Ishikawa (cell line): Measurements from ENCODE around the gene CTNNA3.

Experiments
- CEBPB ChIP-seq: IDR thresholded peaks from 2 replicates; pipeline ENCODE4 v1.6.1; 2012
- CREB1 ChIP-seq: IDR thresholded peaks from 2 replicates; pipeline ENCODE4 v1.6.1; 2012; ENCODE audit warnings: low read depth
- EGR1 ChIP-seq: IDR thresholded peaks from 2 replicates; pipeline ENCODE4 v1.6.1; 2012
- EP300 ChIP-seq: IDR thresholded peaks from 2 replicates; pipeline ENCODE4 v1.6.1; 2012; ENCODE audit warnings: borderline replicate concordance
- FOXM1 ChIP-seq: IDR thresholded peaks from 2 replicates; pipeline ENCODE4 v1.6.1; 2012; ENCODE audit warnings: low read depth, borderline replicate concordance
- MAX ChIP-seq: IDR thresholded peaks from 2 replicates; pipeline ENCODE4 v1.6.1; 2012
- NFIC ChIP-seq: IDR thresholded peaks from 2 replicates; pipeline ENCODE4 v1.6.1; 2012
- RAD21 ChIP-seq: IDR thresholded peaks from 2 replicates; pipeline ENCODE4 v1.6.1; 2012; ENCODE audit warnings: low read depth
- REST ChIP-seq: IDR thresholded peaks from 2 replicates; pipeline ENCODE4 v1.6.1; 2012; ENCODE audit warnings: low read depth, mild to moderate bottlenecking
- TAF1 ChIP-seq: IDR thresholded peaks from 2 replicates; pipeline ENCODE4 v1.6.1; 2012; ENCODE audit warnings: low read depth, mild to moderate bottlenecking
- TCF12 ChIP-seq: IDR thresholded peaks from 2 replicates; pipeline ENCODE4 v1.6.1; 2012; ENCODE audit warnings: low read depth
- TEAD4 ChIP-seq: IDR thresholded peaks from 2 replicates; pipeline ENCODE4 v1.6.1; 2012
- USF1 ChIP-seq: IDR thresholded peaks from 2 replicates; pipeline ENCODE4 v1.6.1; 2012
- YY1 ChIP-seq: IDR thresholded peaks from 2 replicates; pipeline ENCODE4 v1.6.1; 2012; ENCODE audit warnings: low read depth
- ZBTB7A ChIP-seq: IDR thresholded peaks from 2 replicates; pipeline ENCODE4 v1.6.1; 2012; ENCODE audit warnings: low read depth

The CTNNA3 gene

GRCh38 chr10:66058594-66058993 lies 1637.4 kb downstream of the CTNNA3 start:
- TF ChIP-seq NFIC, result no peak
- no peak for TF ChIP-seq TCF12
- no peak for TF ChIP-seq MAX
- no peak for TF ChIP-seq REST
- no peak for TF ChIP-seq EGR1
- no peak for TF ChIP-seq ZBTB7A
- TF ChIP-seq USF1, result no peak
- TF ChIP-seq CEBPB, result no peak
- TF ChIP-seq TAF1, result no peak
- no peak for TF ChIP-seq FOXM1
- no peak for TF ChIP-seq YY1
- TF ChIP-seq CREB1, result no peak

- TF ChIP-seq EGR1, result no peak
- no peak for TF ChIP-seq USF1
- TF ChIP-seq TEAD4, result no peak
- no peak for TF ChIP-seq YY1
- no peak for TF ChIP-seq NFIC
- TF ChIP-seq EP300, result no peak
- no peak for TF ChIP-seq ZBTB7A
- TF ChIP-seq TCF12, result no peak
- no peak for TF ChIP-seq CEBPB
- TF ChIP-seq RAD21, result no peak
- TF ChIP-seq FOXM1, result no peak
- no peak for TF ChIP-seq TAF1
- no peak for TF ChIP-seq CREB1
- no peak for TF ChIP-seq REST
- TF ChIP-seq MAX, result no peak
Observed at GRCh38 chr10:66049335-66049734, 1646.7 kb downstream of the CTNNA3 start.

GRCh38 chr10:66045859-66046258 lies 1650.1 kb downstream of the CTNNA3 start:
- TF ChIP-seq EP300 (no peak), YY1 (no peak), REST (no peak)

GRCh38 chr10:66041771-66042170 lies 1654.2 kb downstream of the CTNNA3 start:
- no peak for TF ChIP-seq ZBTB7A
- no peak for TF ChIP-seq CEBPB
- no peak for TF ChIP-seq TAF1
- TF ChIP-seq CREB1, result no peak
- TF ChIP-seq REST, result no peak
- no peak for TF ChIP-seq FOXM1
- TF ChIP-seq EP300, result no peak
- TF ChIP-seq MAX, result no peak
- TF ChIP-seq TCF12, result no peak
- TF ChIP-seq USF1, result no peak
- TF ChIP-seq NFIC, result no peak
- TF ChIP-seq YY1, result no peak
- TF ChIP-seq TEAD4, result no peak
- no peak for TF ChIP-seq RAD21
- no peak for TF ChIP-seq EGR1
